WERI-Rb-1 (cell line): ENCODE data around the gene SLC35F4.

Experiments
- DNase-seq: peaks from one replicate; pipeline ENCODE4 v3.0.0-alpha.2; 2020
- H3K27ac ChIP-seq: fragments of 250-450 bp; sonication (Bioruptor Pico); 2 replicates; pipeline ENCODE4 v1.5.1; 2020; ENCODE audit warnings: mild to moderate bottlenecking, moderate library complexity
- H3K27me3 ChIP-seq: fragments of 250-450 bp; sonication (Bioruptor Pico); 2 replicates; pipeline ENCODE4 v1.5.1; 2021; ENCODE audit warnings: mild to moderate bottlenecking, low read depth, moderate library complexity; ENCODE audit not compliant: insufficient read depth, severe bottlenecking
- H3K36me3 ChIP-seq: fragments of 250-450 bp; sonication (Bioruptor Pico); 2 replicates; pipeline ENCODE4 v1.5.1; 2020; ENCODE audit warnings: mild to moderate bottlenecking, moderate library complexity
- H3K4me3 ChIP-seq: 2 replicates; pipeline ENCODE4 v1.5.1; 2011; ENCODE audit warnings: low read depth, mild to moderate bottlenecking, control low read depth, low read length
- H3K9me3 ChIP-seq: fragments of 250-450 bp; sonication (Bioruptor Pico); 2 replicates; pipeline ENCODE4 v1.5.1; 2021; ENCODE audit warnings: mild to moderate bottlenecking, moderate library complexity; ENCODE audit not compliant: severe bottlenecking
- CTCF ChIP-seq: IDR thresholded peaks from 2 replicates; pipeline ENCODE4 v1.5.1; 2011; ENCODE audit warnings: low read depth, mild to moderate bottlenecking, control low read depth, inconsistent platforms, low read length

The SLC35F4 gene

GRCh38 chr14:57549016-57549564 lies 316.8 kb downstream of the SLC35F4 start:
- no peaks in the 10 kb centered on the region for H3K36me3 ChIP-seq
- no peak for TF ChIP-seq CTCF
- peaks cover 2% of the 10 kb centered on the region for H3K27me3 ChIP-seq
- H3K9me3 ChIP-seq, result peaks cover 11% of the 10 kb centered on the region
- no peak for DNase-seq
- no peak overlapping the region for H3K4me3 ChIP-seq
- no peak overlapping the region for H3K27ac ChIP-seq

- no peak for DNase-seq
- TF ChIP-seq CTCF, result no peak
- Histone ChIP-seq H3K9me3 (peaks cover 2% of the 10 kb centered on the region), H3K27me3 (peaks cover 2% of the 10 kb centered on the region), H3K27ac (no peak overlapping the region), H3K36me3 (no peaks in the 10 kb centered on the region), H3K4me3 (no peak overlapping the region)
Observed at GRCh38 chr14:57547131-57547530, 318.8 kb downstream of the SLC35F4 start.

GRCh38 chr14:57533214-57533613 lies 332.7 kb downstream of the SLC35F4 start:
- Histone ChIP-seq H3K4me3 (no peak overlapping the region), H3K27me3 (peaks cover 3% of the 10 kb centered on the region), H3K27ac (no peak overlapping the region), H3K9me3 (no peaks in the 10 kb centered on the region), H3K36me3 (no peaks in the 10 kb centered on the region)
- TF ChIP-seq CTCF, result peak; percentile 41
- no peak for DNase-seq

- Histone ChIP-seq H3K36me3 (no peaks in the 10 kb centered on the region), H3K27me3 (peaks cover 3% of the 10 kb centered on the region), H3K9me3 (no peaks in the 10 kb centered on the region), H3K27ac (no peak overlapping the region), H3K4me3 (no peak overlapping the region)
- no peak for DNase-seq
- TF ChIP-seq CTCF, result no peak
Observed at GRCh38 chr14:57530571-57530970, 335.3 kb downstream of the SLC35F4 start.

GRCh38 chr14:57526942-57527341 lies 338.9 kb downstream of the SLC35F4 start:
- peaks cover 3% of the 10 kb centered on the region for H3K27me3 ChIP-seq
- no peaks in the 10 kb centered on the region for H3K9me3 ChIP-seq
- no peak overlapping the region for H3K4me3 ChIP-seq
- no peak overlapping the region for H3K27ac ChIP-seq
- no peaks in the 10 kb centered on the region for H3K36me3 ChIP-seq
- TF ChIP-seq CTCF, result peak; percentile 30; the same call in 1 of the 2 replicates
- peak; percentile 18 for DNase-seq

GRCh38 chr14:57519043-57519442 lies 346.8 kb downstream of the SLC35F4 start:
- Histone ChIP-seq H3K36me3 (no peaks in the 10 kb centered on the region), H3K9me3 (no peaks in the 10 kb centered on the region), H3K27ac (no peak overlapping the region), H3K4me3 (no peak overlapping the region), H3K27me3 (no peaks in the 10 kb centered on the region)
- no peak for DNase-seq
- TF ChIP-seq CTCF, result no peak
